HG03521 (cell line): ENCODE results near the gene SEPTIN10.
A peak's percentile ranks its signal among the peaks of the same experiment; 100 is the strongest.
"Not testable (repeated sequence)": the region's sequence is repeated elsewhere in the genome, so short reads cannot be mapped to it uniquely, and the experiment has no call there.

Experiments used
- ATAC-seq: cut with Tn5 transposase; IDR thresholded peaks from one replicate; pipeline ENCODE4 v1.9.1; 2021; ENCODE audit warnings: mild to moderate bottlenecking, moderate library complexity; ENCODE audit not compliant: unreplicated experiment

The SEPTIN10 gene

DNA sequence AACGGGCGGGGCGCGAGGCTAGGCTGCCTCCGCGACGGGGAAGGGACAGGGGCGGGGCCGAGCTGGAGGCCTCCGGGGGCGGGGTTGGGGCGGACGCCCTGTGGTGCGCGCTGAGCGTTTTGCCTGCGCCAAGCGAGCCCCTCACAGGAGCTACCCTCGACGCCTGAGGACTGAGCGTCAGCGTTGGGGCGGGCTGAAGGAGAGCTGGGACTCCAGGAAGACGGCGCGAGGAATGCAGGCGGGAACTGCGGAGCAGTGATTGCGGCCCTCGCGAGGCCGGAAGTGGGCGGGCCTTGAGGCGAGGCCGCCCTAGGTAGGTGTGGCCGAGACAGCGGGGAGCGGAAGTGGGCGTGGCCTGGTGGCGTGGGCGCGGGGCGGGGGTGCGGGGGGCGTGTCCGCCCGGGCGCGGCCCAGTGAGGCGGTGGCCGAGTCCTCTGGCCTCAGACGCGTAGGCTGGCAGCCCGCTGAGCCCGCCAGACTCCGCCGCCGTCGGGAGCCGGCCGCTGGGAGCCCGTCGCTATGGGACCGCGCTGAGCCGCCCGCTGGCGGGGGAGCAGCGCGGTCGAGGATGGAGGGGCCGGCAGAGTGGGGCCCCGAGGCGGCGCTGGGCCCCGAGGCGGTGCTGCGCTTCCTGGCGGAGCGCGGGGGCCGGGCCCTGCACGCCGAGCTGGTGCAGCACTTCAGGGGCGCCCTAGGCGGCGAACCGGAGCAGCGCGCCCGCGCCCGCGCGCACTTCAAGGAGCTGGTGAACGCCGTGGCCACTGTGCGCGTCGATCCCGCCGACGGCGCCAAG is at the start of gene SEPTIN10, which contains the start of gene SOWAHC:
SEPTIN10 (minus strand) TSS at position 45 of the 793 bp plus-strand sequence. CDS start 139 bp downstream, outside the sequence.
SOWAHC (plus strand) TSS at position 443 of the 793 bp plus-strand sequence; CDS start at position 569, 126 bp downstream.
- ATAC-seq, result peak; percentile 69

GRCh38 chr2:109662889-109663288 is 49.1 kb upstream of the SEPTIN10 start:
- ATAC-seq, result no peak

DNA sequence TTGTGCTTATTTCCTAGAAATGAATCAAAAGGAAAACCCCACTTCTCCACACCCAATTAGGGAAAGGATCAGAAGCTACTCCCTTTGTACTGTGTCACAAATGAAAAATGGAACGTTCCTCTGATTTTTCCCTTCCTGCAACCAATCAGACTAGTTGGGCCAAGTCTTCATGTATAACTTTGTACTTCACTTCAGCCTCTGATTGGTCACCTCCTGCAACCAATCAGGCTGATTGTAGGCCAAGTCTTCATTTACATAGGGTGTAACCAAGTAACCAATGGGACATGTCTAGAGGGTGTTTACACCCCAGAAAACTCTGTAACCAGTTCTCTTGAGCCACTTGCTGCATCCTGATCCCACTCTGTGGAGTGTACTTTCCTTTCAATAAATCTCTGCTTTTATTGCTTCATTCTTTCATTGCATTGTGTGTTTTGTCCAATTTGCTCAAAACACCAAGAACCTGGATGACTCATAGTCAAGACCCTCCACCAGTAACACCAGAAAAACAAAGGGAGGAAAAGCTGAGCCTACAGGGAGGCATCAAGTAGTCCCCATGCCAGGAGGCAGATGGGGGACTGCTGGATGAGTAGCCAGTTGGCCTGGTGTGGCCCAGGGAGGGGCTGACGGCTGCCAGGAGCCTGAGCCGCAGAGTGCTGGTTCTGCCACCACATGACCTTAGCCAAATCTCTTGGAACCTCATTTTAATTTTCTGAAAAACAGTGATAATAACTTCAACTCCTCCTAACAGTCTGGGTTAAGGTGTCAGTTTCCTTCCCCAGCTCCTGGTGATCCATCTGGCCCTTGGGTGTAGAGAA is 46.5 kb upstream of the SEPTIN10 start:
- ATAC-seq, result no peak

DNA sequence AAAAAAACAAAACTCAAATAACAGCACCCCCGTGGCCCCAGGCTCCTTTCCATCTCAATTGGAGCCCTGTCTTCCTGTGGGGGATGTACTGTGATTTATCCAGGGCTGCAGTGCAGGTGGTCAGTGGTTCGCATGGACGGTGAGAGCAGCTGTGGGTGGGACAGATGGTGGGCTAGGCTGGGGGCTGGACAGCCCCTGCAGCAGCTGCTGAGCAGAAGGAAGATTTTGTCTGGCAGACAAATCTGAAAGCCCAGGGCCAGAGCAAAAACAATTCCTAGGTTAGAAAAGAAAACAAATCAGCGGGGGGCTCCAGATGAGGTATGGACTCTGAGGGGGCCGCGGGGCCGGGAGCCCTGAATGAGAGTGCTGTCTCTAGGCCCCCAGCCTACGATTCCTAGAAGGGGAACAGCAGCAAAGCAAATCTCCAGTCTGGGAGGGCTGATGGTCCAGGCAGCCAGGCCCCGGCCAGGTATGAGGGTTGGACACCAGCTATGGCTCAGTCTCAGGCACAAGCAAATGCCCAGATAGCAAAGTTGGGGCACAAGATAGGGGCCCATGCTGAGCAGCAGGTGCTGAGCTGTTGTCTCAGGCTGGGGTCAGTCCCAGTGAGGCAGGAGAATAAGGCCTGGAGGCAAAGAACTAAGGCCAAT is 45.8 kb upstream of the SEPTIN10 start:
- no peak for ATAC-seq

GRCh38 chr2:109655287-109655686 is 41.5 kb upstream of the SEPTIN10 start:
- ATAC-seq, result no peak

- ATAC-seq, result no peak
Measured at GRCh38 chr2:109654326-109655050, 40.7 kb upstream of the SEPTIN10 start.

- no peak for ATAC-seq
Measured at GRCh38 chr2:109649736-109650695, 36.2 kb upstream of the SEPTIN10 start.

GRCh38 chr2:109648041-109648527 is 34.3 kb upstream of the SEPTIN10 start:
- ATAC-seq, result no peak

GRCh38 chr2:109647636-109648035 is 33.9 kb upstream of the SEPTIN10 start:
- ATAC-seq, result no peak

DNA sequence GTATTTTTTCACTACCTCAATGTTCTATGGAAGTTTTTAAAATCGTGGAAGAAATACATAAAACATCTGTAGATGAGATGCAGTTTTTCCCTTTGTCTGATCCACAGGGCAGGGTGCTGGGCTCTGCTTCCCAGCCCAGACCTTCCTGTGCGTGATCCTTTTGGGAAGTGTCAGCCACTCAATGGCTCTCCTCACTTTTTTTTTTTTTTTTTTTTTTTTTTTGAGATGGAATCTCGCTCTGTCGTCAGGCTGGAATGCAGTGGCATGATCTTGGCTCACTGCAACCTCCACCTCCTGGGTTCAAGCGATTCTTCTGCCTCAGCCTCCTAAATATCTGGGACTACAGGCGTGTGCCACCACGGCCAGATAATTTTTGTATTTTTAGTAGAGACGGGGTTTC is 33.2 kb upstream of the SEPTIN10 start:
- no peak for ATAC-seq

GRCh38 chr2:109645412-109646184 is 31.8 kb upstream of the SEPTIN10 start:
- no peak for ATAC-seq

DNA sequence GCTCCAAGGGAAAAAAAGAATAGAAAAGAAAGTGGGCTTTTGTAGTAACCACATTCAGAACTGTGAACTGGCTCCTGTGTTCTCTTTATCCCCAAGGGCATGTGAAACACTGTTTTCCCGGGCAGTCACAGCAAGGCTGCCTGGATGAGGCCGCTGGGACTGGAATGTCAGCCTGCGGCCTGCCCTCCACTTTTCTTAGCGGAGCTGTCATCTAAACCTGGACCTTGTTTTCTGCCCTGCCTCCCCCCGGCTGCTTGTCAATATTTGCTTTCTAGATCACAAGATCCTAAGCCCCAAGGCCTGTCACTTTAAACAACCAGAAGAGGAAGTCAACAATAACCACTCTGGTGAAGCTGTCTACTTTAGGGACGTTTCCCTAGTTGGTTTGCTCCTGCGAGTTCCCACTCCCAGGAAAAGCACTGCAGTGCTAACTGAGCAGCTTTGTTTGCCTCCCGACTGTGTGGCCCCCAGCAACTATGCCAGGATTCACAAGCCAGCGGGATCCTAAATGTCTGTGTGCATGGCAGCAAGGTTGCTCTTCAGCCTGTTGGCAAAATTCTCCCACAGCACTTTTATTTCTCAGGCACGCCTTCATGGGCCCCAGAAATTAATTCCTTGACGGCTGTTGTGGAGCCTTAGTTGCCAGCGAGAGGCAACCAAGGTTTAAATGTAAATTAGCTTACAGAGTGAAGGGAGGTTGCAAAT is 31.0 kb upstream of the SEPTIN10 start:
- no peak for ATAC-seq

DNA sequence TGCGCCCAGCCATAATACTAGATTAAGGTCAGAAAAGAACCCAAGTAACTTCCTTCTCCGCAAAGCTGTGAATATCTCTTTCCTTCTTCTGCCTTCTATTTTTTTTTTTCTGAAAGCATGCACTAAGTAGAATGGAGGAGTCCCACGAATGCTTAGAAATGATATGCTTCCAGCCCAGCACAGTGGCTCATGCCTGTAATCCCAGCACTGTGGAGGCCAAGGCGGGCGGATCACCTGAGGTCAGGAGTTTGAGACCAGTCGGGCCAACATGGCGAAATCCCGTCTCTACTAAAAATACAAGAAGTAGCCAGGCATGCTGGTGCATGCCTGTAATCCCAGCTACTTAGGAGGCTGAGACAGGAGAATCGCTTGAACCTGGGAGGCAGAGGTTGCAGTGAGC is 26.2 kb upstream of the SEPTIN10 start:
- ATAC-seq, result not testable (repeated sequence)

GRCh38 chr2:109638795-109639194 is 25.0 kb upstream of the SEPTIN10 start:
- no peak for ATAC-seq

GRCh38 chr2:109637749-109638570 is 24.2 kb upstream of the SEPTIN10 start:
- peak; percentile 55 for ATAC-seq

- ATAC-seq, result no peak
Measured at GRCh38 chr2:109636317-109636716, 22.6 kb upstream of the SEPTIN10 start.
